NCI-H2171 (cell line): ENCODE data around the gene EIF2B4.
A peak's percentile ranks its signal among the peaks of the same experiment; 100 is the strongest.

Experiments
- DNase-seq: peaks from one replicate; lab custom pipeline; 2025; lab: John Stamatoyannopoulos, UW

EIF2B4 gene

GRCh38 chr2:27370026-27370815 lies at the start of gene EIF2B4, which contains the start of gene SNX17:
Gene EIF2B4, minus strand, starts transcription at chr2:27370338. Its CDS starts 24 bp downstream, at chr2:27370314.
Gene SNX17, plus strand, starts transcription at chr2:27370616. Its CDS starts 128 bp downstream, at chr2:27370744.
- DNase-seq, result peak; percentile 99

- DNase-seq, result no peak
Observed at GRCh38 chr2:27416151-27416550, 46.0 kb upstream of the EIF2B4 start.

- no peak for DNase-seq
Observed at GRCh38 chr2:27412419-27413152, 42.4 kb upstream of the EIF2B4 start.

- DNase-seq, result peak; percentile 98
Observed at GRCh38 chr2:27409321-27410073, 39.4 kb upstream of the EIF2B4 start, which contains the start of gene PPM1G. Gene PPM1G, minus strand, starts transcription at chr2:27409591. Its CDS starts 169 bp downstream, at chr2:27409422.

GRCh38 chr2:27408601-27409320 lies 38.6 kb upstream of the EIF2B4 start:
- peak; percentile 44 for DNase-seq

- peak; percentile 93 for DNase-seq
Observed at GRCh38 chr2:27407798-27408491, 37.8 kb upstream of the EIF2B4 start.

GRCh38 chr2:27400348-27401135 lies 30.4 kb upstream of the EIF2B4 start:
- DNase-seq, result no peak

- DNase-seq, result no peak
Observed at GRCh38 chr2:27398962-27399361, 28.8 kb upstream of the EIF2B4 start.

- no peak for DNase-seq
Observed at GRCh38 chr2:27393225-27393624, 23.1 kb upstream of the EIF2B4 start.

GRCh38 chr2:27390822-27391679 lies 20.9 kb upstream of the EIF2B4 start:
- no peak for DNase-seq

- DNase-seq, result no peak
Observed at GRCh38 chr2:27381577-27382181, 11.5 kb upstream of the EIF2B4 start.

- DNase-seq, result peak; percentile 99
Observed at GRCh38 chr2:27380626-27381545, 10.7 kb upstream of the EIF2B4 start, which contains the start of gene ZNF513. Gene ZNF513, minus strand, starts transcription at chr2:27380734. Its CDS starts 208 bp downstream, at chr2:27380526.

- peak; percentile 56 for DNase-seq
Observed at GRCh38 chr2:27379836-27380625, 9.9 kb upstream of the EIF2B4 start.

GRCh38 chr2:27379383-27379835 lies 9.3 kb upstream of the EIF2B4 start:
- no peak for DNase-seq

- DNase-seq, result no peak
Observed at GRCh38 chr2:27378809-27379290, 8.7 kb upstream of the EIF2B4 start.

GRCh38 chr2:27378096-27378808 lies 8.1 kb upstream of the EIF2B4 start:
- no peak for DNase-seq
